H9 (cell line): ENCODE measurements around the gene CNGB1. TPM values are rescaled to one million over a fixed set of nuclear protein-coding genes. Genes with fewer than 3 reads are reported as not detected.

Experiments used
- DNase-seq: peaks from one replicate; pipeline ENCODE4 v3.0.0-alpha.2; 2017
- H2AFZ ChIP-seq: one replicate; pipeline ENCODE4 v1.6.1; 2013; ENCODE audit warnings: mild to moderate bottlenecking, low read length, control low read depth, moderate library complexity
- H2AK5ac ChIP-seq: 2 replicates; pipeline ENCODE4 v1.6.1; 2013; ENCODE audit warnings: low read length, control low read depth, mixed read lengths; ENCODE audit not compliant: insufficient read length
- H2BK120ac ChIP-seq: one replicate; pipeline ENCODE4 v1.6.1; 2013; ENCODE audit warnings: low read depth, mild to moderate bottlenecking, low read length, control low read depth, inconsistent platforms; ENCODE audit not compliant: poor library complexity, severe bottlenecking
- H2BK12ac ChIP-seq: 2 replicates; pipeline ENCODE4 v1.6.1; 2013; ENCODE audit warnings: low read length, control low read depth, mixed read lengths, low read depth; ENCODE audit not compliant: insufficient read length
- H2BK15ac ChIP-seq: 2 replicates; pipeline ENCODE4 v1.6.1; 2013; ENCODE audit warnings: low read depth, low read length, control low read depth
- H2BK20ac ChIP-seq: one replicate; pipeline ENCODE4 v1.6.1; 2013; ENCODE audit warnings: low read depth, mild to moderate bottlenecking, low read length, control low read depth, inconsistent platforms; ENCODE audit not compliant: poor library complexity, severe bottlenecking
- H2BK5ac ChIP-seq: 2 replicates; pipeline ENCODE4 v1.6.1; 2013; ENCODE audit warnings: low read length, control low read depth, mixed read lengths; ENCODE audit not compliant: insufficient read length
- H3K14ac ChIP-seq: 2 replicates; pipeline ENCODE4 v1.6.1; 2013; ENCODE audit warnings: low read length, control low read depth; ENCODE audit not compliant: insufficient read depth
- H3K18ac ChIP-seq: 2 replicates; pipeline ENCODE4 v1.6.1; 2013; ENCODE audit warnings: low read depth, mild to moderate bottlenecking, mixed read lengths, low read length, control low read depth; ENCODE audit not compliant: insufficient read length
- H3K23ac ChIP-seq: 2 replicates; pipeline ENCODE4 v1.6.1; 2013; ENCODE audit warnings: low read length, control low read depth, mixed read lengths, low read depth; ENCODE audit not compliant: insufficient read length
- H3K23me2 ChIP-seq: 2 replicates; pipeline ENCODE4 v1.6.1; 2013; ENCODE audit warnings: low read depth, mild to moderate bottlenecking, mixed read lengths, low read length, control low read depth; ENCODE audit not compliant: insufficient read length, poor library complexity, severe bottlenecking
- H3K27ac ChIP-seq: 2 replicates; pipeline ENCODE4 v1.5.1; 2013; ENCODE audit warnings: low read length, control low read depth, mixed read lengths, low read depth; ENCODE audit not compliant: insufficient read length
- H3K27me3 ChIP-seq: 2 replicates; pipeline ENCODE4 v1.6.1; 2013; ENCODE audit warnings: low read length, control low read depth, inconsistent platforms; ENCODE audit not compliant: insufficient read depth
- H3K4ac ChIP-seq: 2 replicates; pipeline ENCODE4 v1.6.1; 2013; ENCODE audit warnings: low read depth, mild to moderate bottlenecking, control low read depth, inconsistent platforms, low read length, moderate library complexity
- H3K4me1 ChIP-seq: 2 replicates; pipeline ENCODE4 v1.6.1; 2013; ENCODE audit warnings: low read length, control low read depth, inconsistent platforms; ENCODE audit not compliant: insufficient read depth
- H3K4me2 ChIP-seq: 2 replicates; pipeline ENCODE4 v1.6.1; 2013; ENCODE audit warnings: low read length, control low read depth, mixed read lengths; ENCODE audit not compliant: insufficient read length, insufficient read depth
- H3K56ac ChIP-seq: 2 replicates; pipeline ENCODE4 v1.6.1; 2013; ENCODE audit warnings: low read depth, mild to moderate bottlenecking, mixed read lengths, low read length, control low read depth; ENCODE audit not compliant: insufficient read length
- H3K79me1 ChIP-seq: 2 replicates; pipeline ENCODE4 v1.6.1; 2013; ENCODE audit warnings: low read depth, mild to moderate bottlenecking, moderate library complexity, low read length, control low read depth, inconsistent platforms; ENCODE audit not compliant: insufficient read depth, poor library complexity, severe bottlenecking
- H3K79me2 ChIP-seq: 2 replicates; pipeline ENCODE4 v1.6.1; 2013; ENCODE audit warnings: low read length, control low read depth, inconsistent platforms; ENCODE audit not compliant: insufficient read depth
- H3K9ac ChIP-seq: 2 replicates; pipeline ENCODE4 v1.6.1; 2013; ENCODE audit warnings: low read length, control low read depth, mixed read lengths; ENCODE audit not compliant: insufficient read length; ENCODE audit errors: extremely low read depth
- H3K9me3 ChIP-seq: one replicate; pipeline ENCODE4 v1.6.1; 2013; ENCODE audit warnings: low read depth, low read length, inconsistent platforms; ENCODE audit not compliant: control insufficient read depth
- H3T11ph ChIP-seq: one replicate; pipeline ENCODE4 v1.6.1; 2013; ENCODE audit warnings: mild to moderate bottlenecking, low read length, control low read depth, inconsistent platforms
- H4K20me1 ChIP-seq: one replicate; pipeline ENCODE4 v1.6.1; 2013; ENCODE audit not compliant: control insufficient read depth, insufficient read length, insufficient read depth
- H4K5ac ChIP-seq: 2 replicates; pipeline ENCODE4 v1.6.1; 2013; ENCODE audit warnings: low read depth, mild to moderate bottlenecking, mixed read lengths, low read length, control low read depth; ENCODE audit not compliant: insufficient read length
- H4K8ac ChIP-seq: replicated peaks from 2 replicates; pipeline ENCODE4 v1.6.1; 2013; ENCODE audit warnings: low read length, control low read depth, mixed read lengths, low read depth; ENCODE audit not compliant: insufficient read length
- H4K91ac ChIP-seq: 2 replicates; pipeline ENCODE4 v1.6.1; 2013; ENCODE audit warnings: low read depth, mild to moderate bottlenecking, moderate library complexity, mixed read lengths, low read length, control low read depth; ENCODE audit not compliant: insufficient read length
- H3K27ac Mint-ChIP-seq, 3 experiments: 2 replicates in 2 of 3; 3 replicates in 1 of 3; pipeline ENCODE4 v1.8.0; 2020 to 2021; ENCODE audit warnings: mixed read lengths in 3 of 3, mild to moderate bottlenecking in 1 of 3, moderate library complexity in 1 of 3
- H3K27me3 Mint-ChIP-seq: 2 replicates; pipeline ENCODE4 v1.8.0; 2021; ENCODE audit warnings: low read depth, mild to moderate bottlenecking, moderate library complexity, mixed read lengths
- H3K36me3 Mint-ChIP-seq, 3 experiments: 2 replicates in 2 of 3; 3 replicates in 1 of 3; pipeline ENCODE4 v1.8.0; 2020 to 2021; ENCODE audit warnings: low read depth in 3 of 3, mixed read lengths in 3 of 3; ENCODE audit not compliant: insufficient read depth in 1 of 3
- H3K4me1 Mint-ChIP-seq, 2 experiments: 2 replicates each; pipeline ENCODE4 v1.8.0; 2020; ENCODE audit warnings: mixed read lengths in 2 of 2
- H3K4me3 Mint-ChIP-seq, 2 experiments: 2 replicates in 1 of 2; 3 replicates in 1 of 2; pipeline ENCODE4 v1.8.0; 2020 to 2021; ENCODE audit warnings: mild to moderate bottlenecking in 2 of 2, mixed read lengths in 2 of 2, moderate library complexity in 1 of 2
- H3K9me3 Mint-ChIP-seq, 2 experiments: 2 replicates in 1 of 2; 3 replicates in 1 of 2; pipeline ENCODE4 v1.8.0; 2020; ENCODE audit warnings: mild to moderate bottlenecking in 2 of 2, mixed read lengths in 2 of 2, moderate library complexity in 1 of 2
- CTCF ChIP-seq: fragments of 200-600 bp; sonication (generic); conservative IDR thresholded peaks from 3 replicates; pipeline ENCODE4 v1.8.0; 2021; ENCODE audit warnings: antibody characterized with exemption, mild to moderate bottlenecking
- WGBS: extraction: QIAGEN DNeasy Blood & Tissue Kit; methylation state at CpG from one replicate; pipeline ENCODE4 v1.1.7; 2013; ENCODE audit warnings: missing lambda C conversion rate, low lambda C conversion rate, mixed read lengths; ENCODE audit not compliant: insufficient read length; ENCODE audit errors: extremely low coverage; 5-methylcytosine and 5-hydroxymethylcytosine counted together
- total RNA-seq: library from RNA; stranded (reverse); gene quantifications from 2 replicates; pipeline ENCODE4 v1.2.1, GENCODE V29; 2021

Gene CNGB1
- total RNA-seq, 1 experiment from 2014 or later: not detected

GRCh38 chr16:57892041-57892440, 78.9 kb downstream of the CNGB1 start:
- H3K56ac ChIP-seq: no peak overlapping the region
- H4K8ac ChIP-seq: no peak overlapping the region
- no CpG with 5 or more reads among the region's 8 CpGs for WGBS
- no peak for DNase-seq
- Mint-ChIP-seq H3K9me3 (no peaks in the 10 kb centered on the region), H3K36me3 (no peaks in the 10 kb centered on the region), H3K27ac (no peak overlapping the region), H3K4me3 (no peak overlapping the region), H3K27me3 (peaks cover 10% of the 10 kb centered on the region), H3K4me1 (peaks cover 16 to 28% of the 10 kb centered on the region in 2 experiments)
- no peaks in the 10 kb centered on the region for H3K23me2 ChIP-seq
- H3K79me1 ChIP-seq: no peaks in the 10 kb centered on the region
- no peak overlapping the region for H2AK5ac ChIP-seq
- no peak overlapping the region for H2BK15ac ChIP-seq
- H3K18ac ChIP-seq: no peak overlapping the region
- no peak overlapping the region for H3K4me2 ChIP-seq
- no peak overlapping the region for H2BK12ac ChIP-seq
- H2BK5ac ChIP-seq: no peak overlapping the region
- TF ChIP-seq CTCF: no peak
- H3K23ac ChIP-seq: no peak overlapping the region
- no peaks in the 10 kb centered on the region for H3K27me3 ChIP-seq
- no peak overlapping the region for H3T11ph ChIP-seq
- H3K14ac ChIP-seq: no peak overlapping the region
- no peak overlapping the region for H4K91ac ChIP-seq
- H4K5ac ChIP-seq: no peak overlapping the region
- no peaks in the 10 kb centered on the region for H4K20me1 ChIP-seq
- no peak overlapping the region for H2AFZ ChIP-seq
- no peak overlapping the region for H3K27ac ChIP-seq
- no peaks in the 10 kb centered on the region for H3K79me2 ChIP-seq
- H2BK20ac ChIP-seq: no peak overlapping the region
- H3K9ac ChIP-seq: no peak overlapping the region
- H2BK120ac ChIP-seq: no peak overlapping the region
- no peak overlapping the region for H3K4ac ChIP-seq
- no peaks in the 10 kb centered on the region for H3K9me3 ChIP-seq
- peaks cover 3% of the 10 kb centered on the region; the same call in 1 of the 2 replicates for H3K4me1 ChIP-seq
